Pancreas (tissue), 10 donors: ENCODE results near the gene TOR1B. TPM values are rescaled to one million over a fixed set of nuclear protein-coding genes. Genes with fewer than 3 reads are reported as not detected.

Source experiments
- ATAC-seq, 4 donors: fragments of 200-7000 bp; cut with Tn5 transposase; one replicate each; pipeline versions ENCODE4 v1.8.0 to v1.9.1; 2020; ENCODE audit warnings: mild to moderate bottlenecking in 4 of 4, moderate library complexity in 4 of 4
- DNase-seq, 6 donors: peaks; one replicate each; pipeline ENCODE4 v3.0.0-alpha.2; 2020
- FAIRE-seq: peaks from 2 replicates; lab custom pipeline; 2012; peaks lifted over from hg19 to GRCh38; lab: Jason Lieb, UNC
- H3K27ac ChIP-seq, 4 donors: fragments of 200-600 bp; sonication (generic); 1 replicate in 3 of 4; 2 replicates in 1 of 4; pipeline versions ENCODE4 v1.5.0 to v1.8.0; 2020
- H3K27me3 ChIP-seq, 4 donors: fragments of 200-600 bp; one replicate each; pipeline ENCODE4 v1.8.0; 2021
- H3K36me3 ChIP-seq, 3 donors: fragments of 200-600 bp; sonication (generic) in 1 of 3; one replicate each; pipeline versions ENCODE4 v1.5.0 to v1.8.0; 2020 to 2021
- H3K4me1 ChIP-seq, 3 donors: fragments of 200-600 bp; one replicate each; pipeline ENCODE4 v1.8.0; 2021
- H3K4me3 ChIP-seq, 4 donors: fragments of 200-600 bp; sonication (generic) in 2 of 4; one replicate each; pipeline versions ENCODE4 v1.5.0 to v1.8.0; 2020 to 2021
- H3K9me3 ChIP-seq, 4 donors: fragments of 200-600 bp; one replicate each; pipeline ENCODE4 v1.8.0; 2021
- WGBS, 2 donors: extraction: QIAGEN DNeasy Blood & Tissue Kit; methylation state at CpG; one replicate each; pipeline ENCODE4 v1.1.7; 2013; 5-methylcytosine and 5-hydroxymethylcytosine counted together
- intact Hi-C, 3 donors: fragments of 100-400 bp; cut with DNase I; formaldehyde crosslinking; loops; one replicate each; pipeline versions ENCODE4 v1.11.1 to v1.14.2; 2022
- polyA plus RNA-seq, 2 donors: library from polyadenylated mRNA; stranded (reverse); fragments of 200-250 nt; gene quantifications; one replicate each; pipeline ENCODE4 v1.2.3, GENCODE V29; 2013
- total RNA-seq, 6 donors: library from RNA; stranded (reverse); fragmentation: NEBNext Ultra II Directional in 4 of 6; extraction: Animal tissue kit (Norgen Biotek cat#: 25700) in 4 of 6; gene quantifications; one replicate each; pipeline versions ENCODE4 v1.2.1 to v1.2.4, GENCODE V29; 2021 to 2023
- TF ChIP-seq, protein P1 (sequence below), 4 donors: fragments of 200-600 bp; sonication (generic) in 3 of 4; IDR thresholded peaks; one replicate each; pipeline versions ENCODE4 v1.5.0 to v1.8.0; 2021; ENCODE audit warnings: antibody characterized with exemption in 4 of 4
- donor health status: healthy with polysubstance abuse.
- donor health status: DM: no; HTN: no; CAD: no; lungs with moderate emphysema.
- donor health status: DM: no; HTN: no; CAD: no.
- donor health status: control.
- donor health status: control.
- donor health status: Bipolar disorder and iron deficiency.
- donor health status: DM: yes; HTN: yes; CAD: no.
- donor health status: DM: no; HTN: no; CAD: no.
- donor health status: DM: no; HTN: no; CAD: no.
- donor health status: DM: yes; HTN: yes; CAD: no.

TOR1B gene
- total and polyA plus RNA-seq, 8 donors = 6.1 to 17.3 (median 11.2) TPM

DNA sequence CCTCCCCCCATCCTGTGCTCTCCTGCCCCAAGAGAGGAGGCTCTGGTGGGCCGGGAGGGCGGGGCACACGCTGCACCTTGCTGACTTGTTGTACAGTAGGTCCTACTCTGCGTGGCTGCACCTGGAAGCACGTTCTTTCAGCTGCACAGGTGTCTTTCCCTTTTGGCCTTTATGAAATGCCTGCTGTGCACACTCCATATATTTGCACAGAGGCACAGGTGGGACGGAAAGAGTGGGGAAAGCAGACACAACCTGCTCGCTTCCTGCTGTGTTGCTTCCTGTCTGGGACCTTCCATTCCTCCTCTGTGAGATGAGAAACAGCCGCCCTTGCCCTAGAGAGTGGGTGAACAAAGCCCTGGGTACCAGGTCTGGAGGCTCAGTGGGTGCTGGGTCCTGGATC, 37.0 kb downstream of the TOR1B start:
- Histone ChIP-seq H3K27me3 (no peaks in the 10 kb centered on the region), H3K36me3 (no peaks in the 10 kb centered on the region), H3K27ac (no peak overlapping the region), H3K4me3 (no peak overlapping the region), H3K9me3 (no peaks in the 10 kb centered on the region), H3K4me1 (peaks cover 0 to 9% (median 0%) of the 10 kb centered on the region in 3 donors)
- no peak for FAIRE-seq
- no peak for ATAC-seq
- WGBS, 2 donors = 87% methylated on average over 8 of the region's 8 CpGs
- no peak for DNase-seq
- intact Hi-C loops = no loop called here
- TF ChIP-seq, protein P1, sequence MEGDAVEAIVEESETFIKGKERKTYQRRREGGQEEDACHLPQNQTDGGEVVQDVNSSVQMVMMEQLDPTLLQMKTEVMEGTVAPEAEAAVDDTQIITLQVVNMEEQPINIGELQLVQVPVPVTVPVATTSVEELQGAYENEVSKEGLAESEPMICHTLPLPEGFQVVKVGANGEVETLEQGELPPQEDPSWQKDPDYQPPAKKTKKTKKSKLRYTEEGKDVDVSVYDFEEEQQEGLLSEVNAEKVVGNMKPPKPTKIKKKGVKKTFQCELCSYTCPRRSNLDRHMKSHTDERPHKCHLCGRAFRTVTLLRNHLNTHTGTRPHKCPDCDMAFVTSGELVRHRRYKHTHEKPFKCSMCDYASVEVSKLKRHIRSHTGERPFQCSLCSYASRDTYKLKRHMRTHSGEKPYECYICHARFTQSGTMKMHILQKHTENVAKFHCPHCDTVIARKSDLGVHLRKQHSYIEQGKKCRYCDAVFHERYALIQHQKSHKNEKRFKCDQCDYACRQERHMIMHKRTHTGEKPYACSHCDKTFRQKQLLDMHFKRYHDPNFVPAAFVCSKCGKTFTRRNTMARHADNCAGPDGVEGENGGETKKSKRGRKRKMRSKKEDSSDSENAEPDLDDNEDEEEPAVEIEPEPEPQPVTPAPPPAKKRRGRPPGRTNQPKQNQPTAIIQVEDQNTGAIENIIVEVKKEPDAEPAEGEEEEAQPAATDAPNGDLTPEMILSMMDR (IDR thresholded peaks at IDR 0.05) = no peak

DNA sequence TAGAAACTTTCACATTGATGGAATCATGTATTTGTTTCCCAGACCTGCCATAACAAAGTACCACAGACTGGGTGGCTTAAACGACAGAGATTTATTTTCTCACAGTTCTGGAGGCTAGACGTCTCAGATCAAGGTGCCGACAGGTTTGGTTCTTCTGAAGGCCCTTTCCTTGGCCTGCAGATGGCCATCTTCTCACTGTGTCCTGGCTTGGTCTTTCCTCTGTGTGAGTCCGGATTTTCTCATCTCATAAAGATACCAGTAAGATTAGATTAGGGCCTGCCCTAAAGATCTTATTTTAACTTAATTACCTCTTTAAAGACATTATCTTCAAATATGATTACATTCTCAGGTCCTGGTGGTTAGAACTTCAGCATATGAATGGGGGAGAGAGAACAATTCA, 38.1 kb downstream of the TOR1B start:
- TF ChIP-seq, protein P1 (IDR thresholded peaks at IDR 0.05) = no peak
- Histone ChIP-seq H3K36me3 (no peaks in the 10 kb centered on the region), H3K9me3 (no peaks in the 10 kb centered on the region), H3K4me1 (peaks cover 0 to 7% (median 0%) of the 10 kb centered on the region in 3 donors), H3K27ac (no peak overlapping the region), H3K27me3 (no peaks in the 10 kb centered on the region), H3K4me3 (no peak overlapping the region)
- no peak for FAIRE-seq
- no peak for DNase-seq
- intact Hi-C loops = no loop called here
- WGBS, 2 donors = 23 to 39% methylated on average over 4 of the region's 4 CpGs
- ATAC-seq = peak in 2 of 4 donors; percentile 64 to 77

DNA sequence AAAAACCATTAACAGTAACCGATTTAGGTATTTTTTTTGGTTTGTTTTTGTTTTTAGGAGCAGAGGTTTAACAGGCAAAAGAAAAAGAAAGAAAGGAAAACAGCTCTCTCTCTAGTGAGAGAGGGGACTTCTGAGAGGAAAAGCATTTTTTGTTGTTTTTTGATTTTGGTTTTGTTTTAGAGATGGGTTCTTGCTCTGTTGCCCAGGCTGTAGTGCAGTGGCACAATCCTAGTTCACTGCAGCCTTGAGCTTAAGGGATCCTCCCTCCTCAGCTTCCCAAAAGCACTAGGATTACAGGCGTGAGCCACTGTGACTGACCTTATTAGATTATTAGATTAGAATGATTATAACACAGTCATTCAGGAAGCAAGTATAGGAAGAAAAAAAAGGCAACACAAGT, 42.4 kb downstream of the TOR1B start:
- DNase-seq = no peak
- Histone ChIP-seq H3K27me3 (no peaks in the 10 kb centered on the region), H3K36me3 (no peaks in the 10 kb centered on the region), H3K9me3 (no peaks in the 10 kb centered on the region), H3K4me3 (no peak overlapping the region), H3K4me1 (no peaks in the 10 kb centered on the region), H3K27ac (no peak overlapping the region)
- no peak for ATAC-seq
- TF ChIP-seq, protein P1 (IDR thresholded peaks at IDR 0.05) = no peak
- FAIRE-seq = no peak
- WGBS, 2 donors = 68 to 83% methylated on average over 2 of the region's 2 CpGs
- intact Hi-C loops = no loop called here

DNA sequence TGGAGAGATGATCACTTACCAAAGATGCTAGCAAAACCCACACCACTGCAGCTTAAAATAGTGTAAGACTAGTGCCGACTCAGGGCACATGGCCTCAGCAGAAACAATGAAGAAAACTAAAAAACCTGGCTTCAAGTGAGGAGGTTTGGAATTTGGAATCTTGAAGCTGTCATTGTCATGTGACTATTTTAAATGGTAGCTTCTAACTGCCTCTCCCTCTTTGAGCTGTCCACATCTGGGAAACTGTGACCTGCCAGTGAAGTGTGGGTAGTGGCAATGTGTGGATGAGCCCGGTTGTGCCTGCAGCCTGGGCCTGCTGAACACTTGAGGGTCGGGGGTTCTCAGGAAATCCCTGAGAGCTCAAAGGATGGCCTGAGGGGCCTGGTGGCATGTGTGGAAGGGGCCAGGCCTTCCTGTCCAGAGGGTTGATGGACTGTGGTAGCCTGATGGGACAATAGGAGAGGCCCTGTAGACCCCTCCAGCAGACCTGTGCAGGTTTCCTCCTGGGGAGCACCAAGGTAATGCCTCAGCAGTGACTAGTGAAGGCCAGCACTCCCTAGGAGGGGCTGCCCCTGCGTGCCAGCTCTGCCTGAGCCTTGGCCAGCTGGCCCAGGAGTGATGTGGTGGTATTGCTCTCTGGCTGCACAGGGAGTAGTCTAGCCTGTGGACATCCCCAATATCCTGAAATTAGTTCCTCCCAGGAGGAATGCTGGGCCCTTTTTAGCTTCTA, 45.9 kb downstream of the TOR1B start:
- H3K36me3 ChIP-seq = peaks cover 0 to 23% (median 11%) of the 10 kb centered on the region in 3 donors
- DNase-seq (no peak), FAIRE-seq (no peak), ATAC-seq (no peak)
- H3K9me3 ChIP-seq = no peaks in the 10 kb centered on the region
- H3K4me3 ChIP-seq = no peak overlapping the region
- no peaks in the 10 kb centered on the region for H3K4me1 ChIP-seq
- TF ChIP-seq, protein P1 (IDR thresholded peaks at IDR 0.05) = no peak
- 80 to 91% methylated on average over 4 of the region's 4 CpGs for WGBS, 2 donors
- H3K27ac ChIP-seq = no peak overlapping the region
- no peaks in the 10 kb centered on the region for H3K27me3 ChIP-seq
- intact Hi-C loops = no loop called here

DNA sequence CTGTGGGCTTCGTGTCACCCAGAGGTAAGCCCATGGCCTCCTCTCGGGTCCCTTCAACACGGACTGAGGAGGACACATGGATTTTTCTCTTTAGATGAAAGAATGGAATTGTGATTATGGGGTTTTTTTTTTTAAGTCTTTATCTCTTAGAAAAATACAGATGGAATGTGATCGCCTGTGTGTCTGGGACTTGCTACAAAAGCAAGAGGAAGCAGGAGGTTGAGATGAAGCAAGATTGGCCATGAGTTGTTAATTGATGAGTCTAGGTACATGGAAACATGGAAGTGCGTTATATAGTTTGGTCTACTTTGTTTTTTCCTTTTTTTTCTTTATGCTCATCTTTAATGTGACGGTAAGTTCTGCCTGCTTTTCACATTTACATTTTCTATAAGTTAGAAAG, 46.9 kb downstream of the TOR1B start:
- H3K4me1 ChIP-seq = no peaks in the 10 kb centered on the region

More for the DNA sequence above, 46.9 kb downstream of the TOR1B start:
- Histone ChIP-seq H3K4me3 (no peak overlapping the region), H3K36me3 (peaks cover 0 to 23% (median 11%) of the 10 kb centered on the region in 3 donors), H3K27ac (no peak overlapping the region), H3K27me3 (no peaks in the 10 kb centered on the region), H3K9me3 (no peaks in the 10 kb centered on the region)
- WGBS, 2 donors = 90 to 92% methylated on average over 6 of the region's 6 CpGs
- DNase-seq (no peak), FAIRE-seq (no peak), ATAC-seq (no peak)
- intact Hi-C loops = no loop called here
- TF ChIP-seq, protein P1 (IDR thresholded peaks at IDR 0.05) = no peak
